Mononuclear cell (primary cell): ENCODE measurements around the gene STARD3. TPM values are rescaled to one million over a fixed set of nuclear protein-coding genes. Genes with fewer than 3 reads are reported as not detected.

ENCODE experiments used
- H3K27me3 ChIP-seq: 2 replicates; pipeline ENCODE4 v1.6.0; 2011; ENCODE audit warnings: low read length, control low read depth; ENCODE audit not compliant: insufficient read depth
- H3K4me1 ChIP-seq: 2 replicates; pipeline ENCODE4 v1.5.1; 2011; ENCODE audit warnings: mild to moderate bottlenecking, low read length, control low read depth; ENCODE audit not compliant: insufficient read depth
- H3K4me3 ChIP-seq: 2 replicates; pipeline ENCODE4 v1.5.1; 2011; ENCODE audit warnings: mild to moderate bottlenecking, low read length, moderate library complexity
- H3K9me3 ChIP-seq: 2 replicates; pipeline ENCODE4 v1.5.1; 2011; ENCODE audit warnings: low read depth, mild to moderate bottlenecking, control low read depth, low read length
- total RNA-seq: library from RNA; depleted of rRNA; stranded (reverse); fragments of >200 nt; gene quantifications from one replicate; pipeline ENCODE4 v1.2.3, GENCODE V29; 2012

STARD3 gene
- total RNA-seq, 1 donor, result 31.8 TPM

- Histone ChIP-seq H3K27me3 (peaks cover 24% of the 10 kb centered on the region), H3K9me3 (no peaks in the 10 kb centered on the region), H3K4me1 (peaks cover 25% of the 10 kb centered on the region), H3K4me3 (no peak overlapping the region)
These were observed 13.5 kb upstream of the STARD3 start for GRCh38 chr17:39623356-39623950.

GRCh38 chr17:39624313-39624712, 12.6 kb upstream of the STARD3 start:
- Histone ChIP-seq H3K4me1 (peaks cover 22% of the 10 kb centered on the region), H3K27me3 (peaks cover 20% of the 10 kb centered on the region), H3K9me3 (no peaks in the 10 kb centered on the region), H3K4me3 (no peak overlapping the region)

GRCh38 chr17:39625198-39625785, 11.7 kb upstream of the STARD3 start:
- peaks cover 31% of the 10 kb centered on the region for H3K4me1 ChIP-seq
- no peak overlapping the region for H3K4me3 ChIP-seq
- H3K27me3 ChIP-seq, result peaks cover 20% of the 10 kb centered on the region
- no peaks in the 10 kb centered on the region for H3K9me3 ChIP-seq

GRCh38 chr17:39626171-39627046, 10.5 kb upstream of the STARD3 start, which contains the start of gene PPP1R1B:
Gene PPP1R1B (plus strand): TSS chr17:39626952. CDS start chr17:39627393, 441 bp downstream.
- H3K4me3 ChIP-seq, result no peak within 1 kb of the TSS
- peaks cover 34% of the 10 kb centered on the region for H3K4me1 ChIP-seq
- H3K27me3 ChIP-seq, result peaks cover 20% of the 10 kb centered on the region
- H3K9me3 ChIP-seq, result no peaks in the 10 kb centered on the region

- Histone ChIP-seq H3K27me3 (peaks cover 20% of the 10 kb centered on the region), H3K4me1 (peaks cover 31% of the 10 kb centered on the region), H3K4me3 (no peak overlapping the region)
These were observed 9.8 kb upstream of the STARD3 start for GRCh38 chr17:39627047-39627711.

GRCh38 chr17:39627712-39628516, 9.0 kb upstream of the STARD3 start:
- Histone ChIP-seq H3K27me3 (peaks cover 20% of the 10 kb centered on the region), H3K4me3 (no peak overlapping the region), H3K4me1 (peaks cover 29% of the 10 kb centered on the region), H3K9me3 (no peaks in the 10 kb centered on the region)

More at GRCh38 chr17:39627047-39627711, 9.8 kb upstream of the STARD3 start:
- H3K9me3 ChIP-seq, result no peaks in the 10 kb centered on the region

GRCh38 chr17:39628655-39629493, 8.1 kb upstream of the STARD3 start:
- no peak overlapping the region for H3K4me3 ChIP-seq
- H3K27me3 ChIP-seq, result peaks cover 20% of the 10 kb centered on the region
- peaks cover 21% of the 10 kb centered on the region for H3K4me1 ChIP-seq
- H3K9me3 ChIP-seq, result no peaks in the 10 kb centered on the region

- peaks cover 20% of the 10 kb centered on the region for H3K27me3 ChIP-seq
These were observed 7.5 kb upstream of the STARD3 start for GRCh38 chr17:39629494-39629880.

GRCh38 chr17:39629898-39630297, 7.0 kb upstream of the STARD3 start:
- Histone ChIP-seq H3K27me3 (peaks cover 20% of the 10 kb centered on the region), H3K9me3 (no peaks in the 10 kb centered on the region), H3K4me3 (no peak overlapping the region), H3K4me1 (peaks cover 30% of the 10 kb centered on the region)

More at GRCh38 chr17:39629494-39629880, 7.5 kb upstream of the STARD3 start:
- Histone ChIP-seq H3K4me1 (peaks cover 25% of the 10 kb centered on the region), H3K4me3 (no peak overlapping the region), H3K9me3 (no peaks in the 10 kb centered on the region)

GRCh38 chr17:39631403-39631802, 5.5 kb upstream of the STARD3 start:
- no peaks in the 10 kb centered on the region for H3K9me3 ChIP-seq
- peaks cover 10% of the 10 kb centered on the region for H3K27me3 ChIP-seq
- H3K4me1 ChIP-seq, result peaks cover 41% of the 10 kb centered on the region
- no peak overlapping the region for H3K4me3 ChIP-seq

- Histone ChIP-seq H3K9me3 (no peaks in the 10 kb centered on the region), H3K27me3 (peaks cover 5% of the 10 kb centered on the region), H3K4me3 (no peak overlapping the region), H3K4me1 (peaks cover 41% of the 10 kb centered on the region)
These were observed 4.6 kb upstream of the STARD3 start for GRCh38 chr17:39632153-39632941.

- no peaks in the 10 kb centered on the region for H3K27me3 ChIP-seq
- no peak overlapping the region for H3K4me3 ChIP-seq
- peaks cover 53% of the 10 kb centered on the region for H3K4me1 ChIP-seq
- no peaks in the 10 kb centered on the region for H3K9me3 ChIP-seq
These were observed 3.3 kb upstream of the STARD3 start for GRCh38 chr17:39633570-39634183.
